LHCN-M2 (cell line): ENCODE results near the gene PPP1R13B. TPM values are rescaled to one million over a fixed set of nuclear protein-coding genes. Genes with fewer than 3 reads are reported as not detected.

Experiments used
- DNase-seq: peaks from one replicate; pipeline ENCODE4 v3.0.0-alpha.2; 2012; ENCODE audit warnings: low read depth
- total RNA-seq: library from RNA; depleted of rRNA; stranded (reverse); fragments of >200 nt; gene quantifications from 2 replicates; pipeline ENCODE4 v1.2.3, GENCODE V29; 2014

PPP1R13B gene
- total RNA-seq, 1 experiment from 2014 or later: 1.4 TPM

DNA sequence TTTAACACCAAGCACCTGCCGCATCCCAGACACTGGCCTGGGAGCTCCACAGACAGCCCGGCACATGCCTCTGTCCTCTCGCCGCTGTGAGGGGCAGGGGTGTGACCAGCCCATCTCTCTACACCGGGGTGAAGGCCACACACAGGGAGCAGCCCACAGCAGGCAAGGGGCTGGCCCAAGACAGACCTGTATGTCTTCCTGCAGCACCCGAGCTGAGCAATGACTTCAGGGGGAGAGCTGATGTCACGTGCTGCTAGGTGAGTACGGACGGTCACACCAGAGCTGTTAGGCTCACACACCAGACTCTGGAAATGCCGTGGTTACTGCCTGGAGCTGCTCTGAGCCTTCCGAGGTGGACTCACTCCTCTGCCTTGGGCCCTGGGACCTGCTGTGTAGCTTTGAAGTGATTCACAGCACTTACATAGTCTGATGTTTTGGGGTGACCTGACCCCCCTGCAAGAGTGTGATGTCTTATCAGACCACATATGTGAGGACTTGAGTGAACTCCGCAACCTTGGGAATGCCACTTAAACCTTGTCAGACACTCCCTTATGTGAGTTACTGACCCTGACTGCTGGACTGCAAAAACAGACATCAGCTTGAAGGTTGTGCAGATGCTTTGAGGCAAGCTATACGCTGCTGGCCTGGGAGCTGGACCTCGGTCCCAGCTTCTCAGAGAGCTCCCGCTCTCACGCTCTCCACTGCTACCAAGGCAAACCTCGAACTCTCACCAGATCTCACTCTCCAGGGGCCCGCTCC is 133.9 kb downstream of the PPP1R13B start:
- no peak for DNase-seq

DNA sequence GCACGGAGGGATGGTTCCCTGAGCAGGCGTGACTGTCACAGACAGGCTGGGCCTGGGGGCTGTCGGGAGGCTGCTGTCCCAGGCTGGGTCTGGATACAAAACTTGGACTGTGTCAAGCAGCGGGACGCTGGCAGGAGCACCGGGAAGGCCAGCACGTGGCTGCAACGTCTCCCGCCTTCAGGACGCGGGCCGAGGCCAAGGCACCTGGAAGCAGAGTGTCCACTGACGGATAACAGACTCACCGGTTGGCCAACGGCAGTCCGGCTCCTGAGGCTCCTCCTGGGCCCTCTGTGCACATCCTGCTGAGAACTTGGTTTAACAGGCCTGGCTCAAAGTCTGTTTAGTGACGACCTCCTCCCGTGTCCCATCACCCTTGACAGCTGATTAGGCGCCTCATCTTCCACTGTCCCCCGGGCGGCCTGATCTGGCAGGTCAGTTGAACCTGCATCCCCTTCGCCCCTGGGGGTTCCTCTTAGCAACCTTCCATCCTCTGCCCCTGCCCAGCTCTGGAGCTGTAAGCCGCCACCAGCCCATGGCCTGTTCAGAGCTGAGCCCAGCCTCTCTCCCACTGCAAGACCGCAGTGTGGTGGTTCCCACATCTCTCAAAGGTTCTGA is 134.6 kb downstream of the PPP1R13B start:
- DNase-seq: no peak

DNA sequence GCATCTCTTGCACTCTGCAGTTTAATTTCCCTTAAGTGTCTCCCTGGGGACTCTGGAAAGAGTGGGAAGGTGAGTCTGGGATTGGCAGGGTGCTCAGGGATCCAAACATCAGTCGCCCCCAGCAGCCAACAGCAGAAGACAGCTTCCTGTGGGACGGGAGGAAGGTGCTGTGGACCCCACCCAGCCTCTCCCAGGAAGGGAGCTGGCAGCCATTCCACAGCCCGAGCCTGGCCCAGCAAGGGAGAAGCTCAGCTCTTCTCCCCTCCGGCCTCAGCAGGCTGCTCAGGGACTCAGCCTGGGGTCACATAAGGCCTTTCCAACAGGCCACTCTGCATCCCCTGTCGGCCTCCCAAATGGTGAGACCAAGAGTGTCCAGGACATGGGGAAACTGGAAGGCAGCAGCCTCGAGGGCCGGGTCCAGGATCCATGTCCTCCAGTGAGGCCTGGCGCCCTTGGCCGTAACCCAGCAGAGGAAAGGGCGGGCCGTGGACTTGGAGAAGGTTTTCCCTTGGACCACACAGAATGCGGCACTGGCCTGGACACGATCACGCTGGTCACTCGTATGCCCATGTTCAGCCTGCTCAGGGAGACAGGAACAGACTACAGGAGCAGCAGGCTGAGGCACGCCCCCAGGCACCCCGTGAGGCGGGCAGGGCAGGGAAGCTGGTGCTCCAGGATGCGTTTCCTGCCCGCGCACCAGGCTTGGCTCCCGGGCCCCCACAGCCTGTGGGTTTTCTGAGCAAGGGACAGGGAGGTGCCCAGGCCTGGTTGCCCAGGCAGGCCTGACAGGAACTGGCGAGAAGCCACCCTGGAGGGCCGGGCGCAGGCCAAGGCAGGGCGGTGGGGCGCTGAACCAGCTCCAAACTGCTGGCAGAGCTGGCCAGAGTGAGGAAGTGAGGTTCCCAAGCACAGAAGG is 135.6 kb downstream of the PPP1R13B start:
- DNase-seq: no peak

DNA sequence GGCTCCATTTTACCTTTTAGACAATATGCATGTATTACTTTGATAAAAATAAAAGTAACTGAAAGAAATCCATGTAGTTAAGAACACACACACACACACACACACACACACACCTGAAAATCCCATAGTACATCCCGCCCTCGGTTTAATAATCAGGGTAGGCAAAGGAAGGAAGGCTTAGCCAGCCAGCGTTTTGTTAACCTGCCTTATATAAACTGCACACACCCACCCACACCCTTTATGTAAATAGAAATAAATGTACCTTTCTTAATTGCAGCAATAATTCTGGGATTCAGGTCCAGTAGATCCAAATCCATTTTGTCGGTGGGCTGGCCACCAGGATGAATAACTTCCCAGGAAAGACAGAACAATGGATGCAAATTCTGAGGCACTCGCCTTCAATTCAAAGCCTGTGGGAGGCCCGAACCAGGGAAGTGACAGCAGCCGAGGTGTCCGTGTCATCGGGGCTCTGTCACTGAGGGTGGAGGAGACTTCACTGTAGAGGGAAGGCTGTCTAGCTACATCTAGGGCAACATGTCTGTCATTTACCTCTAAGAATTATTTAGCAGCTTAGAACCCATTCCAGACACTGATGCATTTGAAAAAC is 136.5 kb downstream of the PPP1R13B start:
- DNase-seq: no peak

DNA sequence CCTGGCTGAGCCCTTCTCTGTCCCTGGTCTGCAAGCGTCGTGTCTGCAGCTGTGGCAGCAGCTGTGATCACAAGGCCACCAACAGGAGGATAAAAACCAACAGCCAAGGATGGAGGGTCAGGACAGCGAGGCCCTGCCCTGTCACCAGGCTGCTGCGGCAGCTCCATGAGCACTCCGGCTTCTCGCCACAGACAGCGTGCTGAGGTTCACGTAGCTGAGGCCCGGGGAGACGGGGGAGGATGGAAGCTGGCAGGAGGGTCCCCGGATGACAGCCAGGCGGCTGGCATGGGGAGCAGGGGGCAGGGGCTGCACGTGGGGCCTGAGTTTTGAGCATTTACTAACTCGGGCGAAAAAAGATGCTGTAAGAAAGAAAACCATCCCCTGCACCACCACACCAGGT is 137.6 kb downstream of the PPP1R13B start:
- DNase-seq: no peak

DNA sequence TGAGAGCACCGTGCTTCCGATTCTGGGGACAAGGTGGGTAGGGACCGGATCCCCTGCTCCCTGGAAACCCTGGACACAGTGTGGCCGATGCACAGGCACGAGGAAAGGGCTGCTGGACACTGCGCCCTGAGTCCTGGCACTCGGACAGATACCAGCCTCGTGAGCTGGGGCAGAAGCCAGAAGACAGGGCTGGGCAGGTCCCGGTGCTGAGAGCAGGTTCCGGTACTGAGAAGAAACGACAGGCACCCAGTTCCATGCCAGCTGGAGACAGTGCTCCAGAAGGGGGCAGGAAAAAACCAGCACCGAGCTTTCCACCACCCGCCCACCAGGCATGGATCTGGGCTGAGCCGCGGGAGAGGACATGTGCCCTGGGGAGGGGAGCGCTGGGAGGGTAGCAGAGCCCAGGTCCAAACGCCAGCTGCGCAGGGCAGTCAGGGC is 138.6 kb downstream of the PPP1R13B start:
- no peak for DNase-seq

DNA sequence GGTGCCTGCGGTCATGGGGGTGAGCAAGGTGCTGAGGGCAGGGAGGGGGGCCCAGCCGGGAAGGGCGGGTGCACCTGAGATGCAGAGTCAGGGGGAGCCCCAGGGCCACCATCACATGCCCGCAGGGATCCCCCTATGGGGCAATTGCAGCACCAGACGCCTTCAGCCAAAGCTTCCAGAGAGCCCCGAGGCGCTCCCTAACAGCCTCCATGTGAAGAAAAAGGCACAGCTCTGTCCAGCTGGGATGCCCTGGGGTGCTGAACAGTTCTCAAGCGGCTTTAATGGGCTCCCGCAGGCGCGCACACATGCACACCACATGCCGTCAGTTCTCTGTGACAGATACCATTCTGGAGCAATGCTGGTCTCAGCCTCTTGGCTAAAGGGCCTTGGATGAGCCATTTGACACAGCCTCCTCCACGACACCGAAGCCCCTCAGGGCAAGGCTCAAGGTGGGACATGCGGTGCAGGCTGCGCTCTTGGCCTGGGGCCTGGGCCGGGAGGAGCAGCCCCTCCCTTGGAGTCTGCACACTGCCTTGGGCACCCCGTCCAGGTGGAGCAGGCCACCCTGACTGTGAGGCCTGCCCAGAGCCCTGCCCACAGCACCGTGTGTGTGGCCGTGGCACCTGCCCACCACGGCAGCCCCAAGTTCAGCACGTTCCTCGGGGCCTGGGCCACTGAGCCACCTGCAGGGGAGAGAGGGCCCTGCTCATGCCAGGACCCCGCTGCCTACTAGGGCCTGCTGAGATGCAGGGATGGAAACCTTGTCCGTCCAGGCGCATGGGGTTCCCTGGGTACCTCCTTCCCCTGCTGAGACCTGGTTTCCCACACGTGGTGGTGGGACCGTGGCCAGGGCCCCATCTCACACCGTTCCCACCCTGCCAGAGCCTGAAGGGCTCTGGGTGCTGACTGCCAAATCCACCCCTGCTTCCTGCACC is 139.8 kb downstream of the PPP1R13B start:
- no peak for DNase-seq

DNA sequence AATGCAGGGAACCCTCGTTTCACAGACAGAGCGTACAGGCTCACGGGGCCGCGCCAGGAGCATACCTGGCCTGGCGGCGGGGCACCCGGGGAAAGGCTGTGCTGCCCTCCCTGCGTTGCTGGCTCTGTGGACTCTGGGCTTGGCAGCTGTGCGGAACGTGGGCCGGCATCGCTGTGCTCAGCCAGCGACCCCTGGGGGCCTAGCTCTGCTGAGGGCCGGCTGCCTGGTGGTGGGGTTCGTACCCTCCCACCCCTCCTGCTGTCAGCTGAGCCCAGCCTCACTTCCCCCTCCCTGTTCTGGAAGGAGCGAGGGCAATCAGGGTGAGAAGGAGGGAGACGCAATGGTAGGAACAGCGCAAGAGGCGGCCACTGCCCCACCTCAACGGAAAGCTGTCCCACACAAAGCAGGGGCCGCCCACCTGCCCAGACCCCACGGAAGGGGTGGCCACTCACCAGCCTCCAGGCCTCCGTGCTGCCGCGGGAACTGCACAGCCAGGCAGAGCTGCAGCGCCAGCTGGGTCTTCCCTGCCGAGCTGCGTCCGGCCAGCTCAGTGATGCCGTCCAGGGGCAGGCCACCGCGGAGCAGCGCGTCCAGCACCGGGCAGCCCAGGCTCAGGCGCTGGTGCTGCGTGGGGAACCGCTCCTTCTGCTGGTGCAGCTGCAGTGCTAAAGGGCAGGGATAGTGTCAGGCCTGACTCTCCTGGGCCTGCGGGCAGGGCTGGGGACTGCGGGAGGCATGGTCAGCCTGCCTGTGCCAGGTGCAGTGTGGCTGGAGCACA is 140.6 kb downstream of the PPP1R13B start:
- DNase-seq: no peak

DNA sequence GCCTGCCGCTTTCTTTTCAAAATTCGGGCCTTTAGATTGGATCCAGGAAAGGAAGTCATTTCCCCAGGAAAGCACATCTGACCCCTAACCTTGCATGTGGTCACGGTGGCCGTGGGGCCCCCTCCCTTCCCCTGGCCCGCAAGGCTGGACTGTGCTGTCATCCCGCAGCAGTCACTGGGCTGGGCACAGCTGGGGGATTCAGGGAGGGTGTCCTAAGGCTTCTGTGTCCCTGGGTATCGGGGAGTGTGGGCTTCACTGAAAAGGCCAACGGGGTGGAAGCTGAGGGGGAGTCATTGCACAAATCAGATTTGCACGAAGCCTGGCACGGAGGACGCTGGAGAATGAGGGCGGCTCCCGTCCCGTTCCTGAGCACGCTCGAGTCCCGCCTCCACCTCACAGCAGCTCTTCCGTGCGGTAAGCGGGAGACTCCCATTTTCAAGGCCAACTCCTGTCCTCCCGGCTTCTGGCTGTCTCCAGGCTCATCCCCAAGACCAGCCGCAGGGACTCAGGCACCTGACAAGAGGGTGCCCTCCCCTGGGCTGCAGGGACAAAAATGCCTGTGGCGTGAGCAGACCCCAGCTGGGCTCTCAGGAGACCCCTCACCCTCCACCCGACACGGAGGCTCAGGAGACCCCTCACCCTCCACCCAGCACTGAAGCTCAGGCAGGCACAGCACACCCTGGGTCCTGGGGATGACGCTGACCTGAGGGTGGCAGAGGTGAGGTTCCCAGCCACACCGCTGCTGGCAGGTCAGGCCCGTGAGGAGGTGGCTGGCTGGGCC is 141.7 kb downstream of the PPP1R13B start:
- DNase-seq: no peak

DNA sequence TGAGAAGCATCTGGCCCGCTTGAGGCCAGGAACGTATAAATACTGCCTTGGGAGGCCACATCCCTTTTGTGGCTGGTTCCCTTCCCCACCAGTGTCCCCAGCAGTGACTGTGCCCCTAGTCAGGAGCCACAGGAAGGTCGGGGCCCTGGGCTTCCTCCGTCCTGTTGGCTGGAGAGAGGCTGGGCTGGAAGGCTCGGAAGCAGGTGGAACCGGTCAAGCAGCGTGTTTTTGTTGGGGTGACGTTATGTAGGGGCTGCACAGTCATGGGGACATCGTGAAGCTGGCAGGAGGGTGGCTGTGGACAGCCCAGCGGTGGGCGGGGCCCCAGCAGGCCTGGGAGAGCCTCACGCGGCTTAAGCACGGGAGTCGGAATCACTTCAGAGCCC is 142.3 kb downstream of the PPP1R13B start:
- no peak for DNase-seq

DNA sequence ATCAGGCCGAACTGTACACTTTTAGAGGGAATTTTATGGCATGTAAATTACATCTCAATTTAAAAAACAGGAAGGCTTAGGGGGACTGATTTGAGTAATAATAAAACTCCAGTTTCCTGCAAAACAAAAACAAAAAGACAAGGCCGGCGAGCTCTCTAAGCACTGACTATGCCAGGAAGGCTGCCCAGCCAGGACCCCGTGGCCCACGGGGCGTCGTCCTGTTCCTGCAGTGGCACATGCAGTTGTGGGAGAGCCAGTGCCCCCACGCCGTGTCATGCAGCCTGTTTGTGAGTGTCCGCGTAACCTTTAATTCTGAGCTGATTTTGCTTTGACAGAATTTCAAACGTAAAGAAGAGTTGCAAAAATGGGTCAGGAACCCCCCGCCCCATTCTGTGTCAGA is 142.7 kb downstream of the PPP1R13B start:
- no peak for DNase-seq

DNA sequence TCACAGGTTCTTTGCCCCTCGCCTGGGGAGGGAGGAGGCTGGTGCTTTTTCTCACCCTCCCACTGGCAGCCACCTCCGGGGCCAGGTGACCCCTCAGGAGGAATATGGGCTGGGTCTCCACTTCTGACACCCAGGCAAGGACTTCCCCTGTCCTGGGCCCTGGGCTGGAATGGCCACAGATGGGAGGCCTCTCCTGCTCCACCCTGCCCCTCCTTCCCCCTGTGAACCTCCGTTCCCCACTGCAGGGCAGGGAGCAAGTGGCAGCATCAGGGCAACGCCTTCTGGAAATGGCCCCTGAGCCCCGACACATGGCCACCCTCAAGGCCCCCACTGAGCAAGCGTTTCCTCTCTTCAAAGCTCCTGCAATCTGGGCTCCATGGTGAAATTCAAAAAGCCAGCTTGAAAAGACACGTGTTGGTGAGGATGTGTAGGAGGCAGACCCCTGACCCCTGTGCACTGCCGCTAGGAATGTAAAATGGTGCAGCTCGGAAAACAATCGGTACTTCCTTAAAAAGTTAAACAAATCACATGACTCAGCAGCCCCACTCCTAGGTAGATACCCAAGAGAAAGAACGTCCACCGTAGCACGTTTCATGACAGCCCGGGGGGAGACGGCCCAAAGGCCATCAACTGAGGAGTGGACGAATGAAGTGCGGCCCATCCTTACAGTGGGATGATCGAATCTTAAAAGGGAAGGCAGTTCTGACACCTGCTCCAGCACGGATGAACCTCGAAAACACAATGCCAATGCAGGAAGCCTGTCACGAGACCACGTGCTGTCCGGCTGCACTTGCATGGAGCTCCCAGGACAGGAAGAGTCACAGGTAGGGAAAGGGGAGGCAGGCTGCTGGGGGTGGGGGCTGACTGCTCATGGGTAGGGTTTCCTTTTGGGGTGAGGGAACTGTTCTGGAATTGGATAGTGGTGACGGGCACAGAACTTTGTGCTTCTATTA is 143.7 kb downstream of the PPP1R13B start:
- DNase-seq: no peak

DNA sequence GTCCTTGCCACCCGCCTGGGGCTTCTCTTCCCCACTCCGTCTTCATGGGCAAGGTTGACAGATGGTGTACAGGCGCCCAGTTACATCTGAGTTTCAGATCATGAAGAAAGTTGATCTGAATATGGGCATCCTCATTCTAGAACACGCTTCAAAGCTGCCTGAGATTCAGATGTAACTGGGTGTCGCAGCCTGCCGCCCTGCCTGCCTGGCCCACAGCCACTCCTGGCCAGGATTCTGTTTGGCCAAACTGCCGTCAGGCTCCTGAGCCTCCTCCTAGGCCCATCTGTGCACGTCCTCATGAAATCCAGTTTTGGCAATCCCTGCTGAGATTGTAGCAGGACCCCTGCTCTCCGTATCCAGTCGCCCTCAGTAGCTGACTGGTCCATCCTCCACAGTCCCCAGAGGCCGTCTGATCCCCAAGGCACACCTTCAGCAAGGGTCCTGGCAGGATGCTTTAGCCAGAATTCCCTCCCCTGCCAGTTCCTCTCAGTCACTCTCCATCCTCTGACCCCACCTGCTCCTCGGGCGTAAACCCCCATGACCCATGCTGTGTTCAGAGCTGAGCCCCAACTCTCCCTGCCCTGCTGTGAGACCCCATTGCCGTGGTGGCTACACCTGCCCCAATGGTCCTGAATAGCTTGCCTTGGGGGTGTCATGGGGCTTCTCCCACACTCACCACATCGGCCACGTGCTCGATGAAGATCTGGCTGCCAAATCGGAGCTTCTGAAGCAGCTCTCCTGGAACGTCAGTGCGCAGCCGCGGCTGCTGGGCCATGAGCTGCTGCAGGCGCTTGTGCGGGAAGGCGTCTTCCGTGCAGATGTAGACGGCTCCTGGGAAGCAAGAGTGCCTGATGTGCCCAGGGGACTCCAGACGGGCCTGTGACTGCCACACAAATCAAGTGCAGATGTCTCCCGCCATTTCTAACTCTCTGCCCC is 144.6 kb downstream of the PPP1R13B start:
- no peak for DNase-seq

DNA sequence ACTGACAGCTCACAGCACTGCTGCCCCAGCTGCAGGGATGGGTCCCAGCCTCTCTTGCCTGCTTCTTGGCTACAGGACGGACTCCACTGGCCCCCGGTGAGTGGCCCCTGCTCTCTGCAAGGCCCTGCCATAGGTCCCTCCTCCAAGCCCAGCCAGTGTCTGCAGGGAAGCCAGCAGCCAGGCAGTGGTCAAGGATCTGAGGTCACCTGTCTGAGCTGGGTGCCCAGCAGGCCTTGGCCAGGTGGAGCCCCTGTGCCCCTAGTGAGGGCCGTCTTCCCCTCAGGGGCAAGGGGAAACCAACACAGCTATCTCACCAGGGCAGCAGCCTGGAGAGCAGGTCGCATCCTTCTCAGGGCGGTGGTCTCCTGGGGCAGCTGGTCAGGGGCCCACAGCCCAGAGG is 145.3 kb downstream of the PPP1R13B start:
- DNase-seq: no peak

DNA sequence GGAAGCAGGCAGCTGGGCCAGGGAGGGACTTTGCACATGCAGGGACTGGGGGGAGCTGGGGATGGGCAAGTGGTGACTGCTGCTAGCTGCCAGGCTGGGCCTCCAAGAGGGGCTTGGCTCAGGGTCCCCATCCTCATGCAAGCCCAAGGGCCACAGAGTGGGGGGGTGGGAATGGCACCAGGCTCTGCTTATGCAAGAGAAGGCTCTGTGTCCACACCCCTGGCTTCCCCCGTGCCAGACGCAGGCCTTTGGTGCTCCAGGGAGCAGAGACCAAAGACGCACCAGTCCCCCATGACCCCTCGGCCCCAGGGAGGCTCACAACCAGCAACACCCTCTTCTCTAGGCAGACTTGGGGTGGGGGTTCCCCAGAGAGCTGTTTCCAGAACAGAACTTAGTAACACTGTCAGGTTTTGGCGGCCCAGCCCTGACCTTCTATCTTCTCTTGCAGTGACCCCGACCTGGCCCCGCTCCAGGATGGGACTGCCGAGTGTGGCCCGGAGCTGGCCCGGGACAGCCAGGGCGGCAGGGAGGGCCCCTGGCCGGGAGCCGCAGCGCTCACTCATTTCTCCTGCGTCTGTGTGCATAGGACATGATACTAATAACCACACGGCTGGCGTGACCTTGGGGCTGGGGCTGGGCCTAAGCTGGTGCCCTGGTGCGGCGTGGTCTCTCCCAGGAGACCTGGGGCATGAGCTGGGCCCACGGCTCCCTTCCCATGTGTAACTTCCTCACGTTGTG is 146.5 kb downstream of the PPP1R13B start:
- no peak for DNase-seq
